Effector memory CD4-positive, alpha-beta T cell (primary cell): ENCODE measurements around the gene DLX6.

Experiments
- DNase-seq, 3 donors: peaks; one replicate each; pipeline ENCODE4 v3.0.0-alpha.2; 2020
- H3K27ac ChIP-seq: 2 replicates; pipeline ENCODE4 v1.7.0; 2013; ENCODE audit warnings: mild to moderate bottlenecking, low read length, moderate library complexity; ENCODE audit not compliant: insufficient read depth, poor library complexity, severe bottlenecking
- H3K27me3 ChIP-seq: replicated peaks from 2 replicates; pipeline ENCODE4 v1.7.0; 2013; ENCODE audit warnings: mild to moderate bottlenecking, low read length; ENCODE audit not compliant: insufficient read depth, control insufficient read depth, poor library complexity, severe bottlenecking
- H3K36me3 ChIP-seq: 2 replicates; pipeline ENCODE4 v1.7.0; 2013; ENCODE audit warnings: mild to moderate bottlenecking, low read length, moderate library complexity; ENCODE audit not compliant: control insufficient read depth, insufficient read depth
- H3K4me1 ChIP-seq: 2 replicates; pipeline ENCODE4 v1.7.0; 2013; ENCODE audit warnings: low read length, mild to moderate bottlenecking; ENCODE audit not compliant: control insufficient read depth, insufficient read depth, poor library complexity, severe bottlenecking
- H3K4me3 ChIP-seq: 2 replicates; pipeline ENCODE4 v1.7.0; 2013; ENCODE audit warnings: low read length, low read depth, mild to moderate bottlenecking; ENCODE audit not compliant: insufficient read depth, poor library complexity, severe bottlenecking
- H3K9me3 ChIP-seq: 2 replicates; pipeline ENCODE4 v1.7.0; 2013; ENCODE audit warnings: mild to moderate bottlenecking, low read length, moderate library complexity; ENCODE audit not compliant: control insufficient read depth

DLX6 gene

DNA sequence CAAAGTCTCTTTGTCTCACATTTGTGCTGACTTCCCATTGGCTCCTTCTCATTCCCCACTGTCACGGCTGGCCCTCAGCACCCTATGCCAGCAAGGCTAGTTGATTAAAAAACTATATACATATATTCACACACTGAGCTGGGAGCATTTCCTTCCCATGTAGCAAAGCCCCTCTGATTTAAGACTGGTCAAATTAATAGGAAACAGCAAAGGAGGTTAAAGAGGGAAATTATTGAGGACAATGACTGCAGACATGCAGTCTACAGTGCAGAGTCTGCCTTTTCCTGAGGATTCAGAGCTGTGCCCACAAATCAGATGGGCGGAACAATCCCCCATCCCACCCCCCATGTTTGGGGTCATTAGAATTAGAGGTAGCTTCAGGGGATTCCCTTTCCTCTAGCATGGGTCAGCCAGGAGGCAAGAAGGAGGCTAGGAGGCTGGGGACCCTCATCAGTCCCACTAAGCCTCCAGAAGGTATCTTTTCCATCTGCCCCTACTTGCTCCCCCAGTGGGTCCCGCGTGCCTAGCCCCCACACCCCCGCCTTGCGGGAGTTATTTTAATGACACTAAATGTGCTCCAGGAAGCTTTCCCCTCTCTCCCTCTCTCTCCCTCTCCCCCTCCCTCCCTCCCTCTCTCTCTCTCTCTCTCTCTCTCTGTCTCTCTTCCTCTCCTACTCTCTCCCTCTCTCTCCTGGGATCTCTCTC is 9.8 kb upstream of the DLX6 start:
- peaks cover 39% of the 10 kb centered on the region for H3K27me3 ChIP-seq
- DNase-seq = no peak
- H3K9me3 ChIP-seq = no peaks in the 10 kb centered on the region
- no peak overlapping the region for H3K27ac ChIP-seq
- no peaks in the 10 kb centered on the region for H3K36me3 ChIP-seq
- no peaks in the 10 kb centered on the region for H3K4me1 ChIP-seq
- no peak overlapping the region for H3K4me3 ChIP-seq

DNA sequence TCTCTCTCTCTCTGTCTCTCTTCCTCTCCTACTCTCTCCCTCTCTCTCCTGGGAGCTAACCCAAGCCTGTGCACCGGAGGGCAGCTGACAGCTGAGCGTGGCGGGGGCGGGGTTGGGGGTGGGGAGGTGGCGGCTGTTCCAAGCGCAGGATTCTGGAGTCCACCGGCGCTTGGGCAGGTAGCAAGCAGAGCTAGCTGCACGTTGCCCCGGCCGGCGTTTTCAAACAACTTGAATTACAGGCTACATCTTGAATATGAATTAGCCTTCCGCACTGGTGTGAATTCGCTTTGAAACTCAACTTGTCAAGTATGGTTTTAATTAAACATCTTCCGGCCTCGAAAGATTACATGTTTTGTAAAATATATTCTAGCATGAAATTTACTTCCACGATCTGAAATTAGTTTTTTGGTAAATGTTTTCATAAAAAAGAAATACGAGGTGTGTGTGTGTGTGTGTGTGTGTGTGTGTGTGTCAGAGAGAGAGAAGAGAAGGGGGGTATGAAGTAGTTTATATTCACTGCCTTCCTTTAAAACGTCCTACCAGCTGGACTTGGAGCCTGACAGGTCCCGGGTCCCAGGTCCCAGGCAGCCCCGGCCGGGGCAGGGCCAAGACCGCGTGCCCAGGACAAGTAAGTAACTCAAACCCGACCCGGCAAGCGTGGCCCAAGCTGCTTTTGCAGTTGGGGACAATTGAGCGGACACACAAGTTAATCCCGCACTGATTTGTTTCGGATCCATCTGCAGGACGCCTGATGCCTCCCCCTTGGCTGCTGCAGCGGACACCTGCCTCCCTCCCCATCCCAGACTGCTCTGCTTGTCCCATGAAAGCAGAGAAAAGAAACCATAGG is 9.0 kb upstream of the DLX6 start:
- no peaks in the 10 kb centered on the region for H3K9me3 ChIP-seq
- H3K4me1 ChIP-seq = no peaks in the 10 kb centered on the region
- no peak for DNase-seq
- no peak overlapping the region for H3K27ac ChIP-seq
- no peak overlapping the region for H3K4me3 ChIP-seq
- H3K27me3 ChIP-seq = peaks cover 44% of the 10 kb centered on the region
- H3K36me3 ChIP-seq = no peaks in the 10 kb centered on the region

DNA sequence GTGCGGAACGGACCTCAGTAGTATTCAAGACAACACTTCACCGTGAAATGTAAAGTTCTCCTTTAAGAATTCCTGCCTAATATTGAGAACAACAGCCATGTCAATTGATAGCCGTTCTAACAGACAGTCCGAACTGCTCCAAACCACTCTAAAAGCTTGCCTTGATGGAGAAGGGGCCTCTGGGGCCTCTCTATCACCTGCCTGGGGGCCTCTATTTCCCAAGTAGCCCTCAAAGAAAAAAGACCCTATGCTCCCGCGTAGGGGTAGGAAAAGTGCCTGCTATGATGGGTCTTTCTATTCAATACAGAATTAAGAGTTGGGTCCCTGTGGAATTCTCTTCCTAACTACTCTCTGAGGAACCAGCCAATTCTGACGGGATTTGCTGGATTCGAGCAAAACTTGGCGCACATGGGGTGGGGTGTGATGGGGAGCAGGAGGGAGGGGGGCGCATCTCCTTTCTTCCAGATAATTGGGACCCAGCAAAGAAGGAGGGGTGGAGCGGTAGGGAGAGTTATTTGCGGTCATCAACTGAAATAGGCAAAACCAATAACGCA is 8.3 kb upstream of the DLX6 start:
- H3K27me3 ChIP-seq = peaks cover 50% of the 10 kb centered on the region
- no peak for DNase-seq
- H3K4me1 ChIP-seq = no peaks in the 10 kb centered on the region
- H3K27ac ChIP-seq = no peak overlapping the region
- H3K36me3 ChIP-seq = no peaks in the 10 kb centered on the region
- no peak overlapping the region for H3K4me3 ChIP-seq
- no peaks in the 10 kb centered on the region for H3K9me3 ChIP-seq

DNA sequence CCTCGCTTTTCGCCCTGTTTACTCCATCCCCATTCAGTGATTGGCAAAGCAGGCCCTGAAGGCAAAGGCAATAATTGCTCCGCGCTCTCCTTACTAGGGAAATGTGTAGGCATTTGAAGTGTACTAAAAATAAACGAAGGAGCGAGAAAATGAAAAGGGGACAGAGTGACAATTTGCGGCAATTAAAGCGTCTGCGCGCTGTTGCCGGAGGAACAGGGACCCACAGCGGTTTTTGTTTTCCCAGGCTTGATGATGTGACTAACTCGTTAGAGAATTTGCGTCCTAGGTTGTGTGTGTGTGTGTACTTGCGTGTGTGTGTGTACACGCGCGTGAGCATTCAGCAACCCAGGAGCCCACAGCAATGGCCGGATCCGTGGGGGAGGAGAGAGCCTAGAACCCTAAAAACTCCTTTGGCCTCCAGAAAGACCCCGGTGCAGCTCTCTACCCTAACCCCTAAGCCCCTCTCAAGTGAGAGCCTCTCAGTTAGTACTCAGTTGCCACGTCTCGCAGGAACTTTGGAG is 7.8 kb upstream of the DLX6 start:
- no peak for DNase-seq
- H3K27me3 ChIP-seq = peaks cover 53% of the 10 kb centered on the region
- no peak overlapping the region for H3K4me3 ChIP-seq
- H3K9me3 ChIP-seq = no peaks in the 10 kb centered on the region
- no peaks in the 10 kb centered on the region for H3K36me3 ChIP-seq
- H3K4me1 ChIP-seq = no peaks in the 10 kb centered on the region
- no peak overlapping the region for H3K27ac ChIP-seq

DNA sequence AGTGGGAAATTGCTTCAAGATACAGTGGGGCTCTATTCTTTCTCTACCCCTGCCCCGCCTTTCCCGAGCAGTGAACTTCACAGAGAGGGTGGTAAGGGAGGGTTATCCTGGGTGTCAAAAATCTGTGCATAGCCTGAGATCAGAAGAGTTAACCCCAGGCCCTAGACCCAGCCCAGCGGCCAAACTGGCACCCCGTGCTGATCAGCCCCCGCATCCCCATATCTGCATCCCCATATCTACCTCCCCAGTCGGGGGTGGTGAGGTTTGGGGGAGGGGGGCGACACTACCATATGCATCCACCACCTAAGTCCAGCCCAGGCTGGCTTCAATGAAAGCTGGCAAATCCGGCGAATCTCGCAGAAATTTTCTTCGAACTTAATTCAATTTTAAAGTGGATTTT is 7.0 kb upstream of the DLX6 start:
- no peaks in the 10 kb centered on the region for H3K9me3 ChIP-seq

DNA sequence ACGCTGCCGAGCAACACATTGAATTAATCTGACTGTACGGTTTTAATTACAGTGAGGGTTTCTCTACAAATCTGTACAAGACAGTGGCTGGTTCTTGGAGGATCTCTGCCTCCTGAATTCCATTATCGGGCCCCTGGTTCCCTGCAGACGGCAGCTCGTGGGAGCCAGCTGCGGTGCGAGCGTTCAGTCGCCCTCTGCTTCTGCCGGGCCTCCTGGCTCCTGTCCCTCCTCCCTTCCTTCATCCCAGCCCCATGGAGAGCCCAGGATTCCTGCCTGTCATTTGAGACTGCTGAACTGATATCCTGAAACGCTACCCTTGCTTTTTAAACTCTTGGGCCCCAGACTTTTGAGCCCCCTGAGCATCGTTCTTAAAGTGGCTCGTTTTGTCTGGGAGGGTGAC is 6.6 kb upstream of the DLX6 start:
- Histone ChIP-seq H3K4me1 (no peaks in the 10 kb centered on the region), H3K9me3 (no peaks in the 10 kb centered on the region), H3K27ac (no peak overlapping the region), H3K36me3 (no peaks in the 10 kb centered on the region), H3K27me3 (peaks cover 57% of the 10 kb centered on the region), H3K4me3 (no peak overlapping the region)
- DNase-seq = no peak

More for the DNA sequence above, 7.0 kb upstream of the DLX6 start:
- no peak overlapping the region for H3K4me3 ChIP-seq
- H3K27me3 ChIP-seq = peaks cover 52% of the 10 kb centered on the region
- no peak overlapping the region for H3K27ac ChIP-seq
- H3K4me1 ChIP-seq = no peaks in the 10 kb centered on the region
- no peaks in the 10 kb centered on the region for H3K36me3 ChIP-seq
- no peak for DNase-seq

DNA sequence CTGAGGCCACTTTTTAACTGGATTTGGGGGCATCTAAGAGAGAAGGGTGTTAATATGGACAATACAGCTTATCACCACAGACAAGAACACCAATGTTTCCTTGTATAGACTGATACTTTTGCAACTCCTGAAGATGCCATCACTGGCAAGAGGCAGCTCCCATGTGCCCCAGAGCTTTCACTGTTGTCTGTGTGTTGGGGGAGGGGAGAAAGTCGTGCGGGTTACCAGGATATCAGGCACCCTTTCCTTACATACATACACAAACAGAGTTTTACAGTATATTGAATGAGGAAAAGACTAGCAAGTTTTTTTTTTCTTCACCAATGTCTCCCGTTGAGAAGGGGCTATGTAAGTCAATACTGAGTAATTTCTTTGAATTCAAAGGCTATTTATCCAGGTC is 4.1 kb upstream of the DLX6 start:
- Histone ChIP-seq H3K36me3 (no peaks in the 10 kb centered on the region), H3K9me3 (no peaks in the 10 kb centered on the region), H3K4me1 (peaks cover 12% of the 10 kb centered on the region), H3K27me3 (peaks cover 65% of the 10 kb centered on the region), H3K4me3 (no peak overlapping the region), H3K27ac (no peak overlapping the region)
- DNase-seq = no peak

DNA sequence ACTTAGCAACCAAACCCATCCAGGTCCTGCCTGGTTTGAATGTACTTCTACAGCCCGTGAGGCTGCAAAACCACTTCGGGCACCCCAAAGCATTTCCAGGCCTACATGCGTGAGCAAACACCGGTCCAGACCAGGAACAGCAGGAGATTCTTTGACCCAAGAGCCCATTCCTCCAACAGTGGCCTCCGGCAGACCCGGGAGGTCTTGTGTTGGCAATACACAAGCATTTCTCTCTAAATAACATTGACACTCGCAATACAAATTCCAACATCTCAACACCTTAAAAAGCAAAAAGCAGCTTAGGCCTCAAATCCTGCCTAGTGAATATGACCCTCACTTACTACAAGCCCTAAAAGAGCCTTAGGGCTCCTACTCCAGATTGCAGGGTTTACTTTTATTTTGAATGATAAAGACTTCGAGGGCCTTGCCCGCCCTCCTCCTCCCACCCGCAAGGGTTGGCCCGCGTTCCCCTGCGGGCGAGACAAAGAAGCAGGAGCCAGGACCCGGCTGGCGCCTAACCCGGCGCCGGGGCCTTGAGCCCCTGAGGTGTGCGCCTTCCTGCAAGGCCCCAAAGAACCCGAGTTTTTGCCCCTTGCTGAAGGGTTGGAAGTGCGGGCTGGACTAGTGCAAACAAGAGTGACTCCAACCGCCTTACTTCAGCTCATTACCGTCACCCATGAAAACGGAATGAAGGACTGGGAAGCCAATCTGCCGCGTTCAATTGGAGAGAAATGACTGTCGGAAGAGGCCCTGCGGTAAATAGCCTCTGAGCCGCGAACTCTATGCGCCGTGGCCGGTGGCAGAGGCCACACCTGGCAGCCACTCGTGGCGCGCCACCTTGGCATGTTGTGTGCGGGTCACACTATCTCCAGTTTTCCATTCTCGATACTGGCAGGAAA is 3.4 kb upstream of the DLX6 start:
- Histone ChIP-seq H3K4me1 (peaks cover 17% of the 10 kb centered on the region), H3K9me3 (no peaks in the 10 kb centered on the region), H3K4me3 (no peak overlapping the region), H3K36me3 (no peaks in the 10 kb centered on the region), H3K27me3 (peaks cover 60% of the 10 kb centered on the region), H3K27ac (no peak overlapping the region)
- no peak for DNase-seq

DNA sequence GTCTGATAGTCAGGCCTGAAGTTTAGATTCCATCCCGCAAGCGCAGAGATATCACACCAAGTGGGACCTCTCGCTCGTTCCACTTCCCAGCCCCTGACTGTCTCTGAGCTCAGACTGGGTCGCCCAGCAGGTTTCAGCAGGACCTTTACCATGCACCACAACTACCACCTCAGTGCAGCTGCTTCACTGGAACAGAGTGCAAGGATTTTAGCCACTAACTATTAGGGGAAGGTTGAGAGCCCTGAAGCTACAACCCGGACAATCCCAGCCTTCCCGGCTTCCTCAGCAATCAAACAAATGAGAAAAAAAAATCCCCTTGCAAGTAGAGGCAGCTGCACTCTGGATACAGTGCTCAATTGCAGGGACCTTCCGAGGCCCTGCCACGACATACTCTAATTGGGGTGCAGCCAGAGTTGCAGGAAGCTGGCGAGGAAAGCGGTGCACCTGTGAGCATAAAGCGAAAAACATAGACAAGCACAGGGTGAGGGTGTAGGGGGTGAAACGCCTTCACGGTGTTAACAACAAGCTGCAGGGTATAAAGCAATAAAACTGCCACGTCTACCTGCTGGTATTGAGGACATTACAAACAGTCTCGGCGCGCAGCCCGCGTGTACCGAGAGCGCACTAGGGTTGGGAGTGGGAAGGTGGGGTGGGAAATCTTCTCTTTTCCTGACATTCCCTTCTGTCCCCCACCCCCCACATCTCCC is 2.6 kb upstream of the DLX6 start:
- Histone ChIP-seq H3K4me3 (no peak overlapping the region), H3K36me3 (no peaks in the 10 kb centered on the region), H3K27me3 (peaks cover 58% of the 10 kb centered on the region), H3K27ac (no peak overlapping the region), H3K9me3 (no peaks in the 10 kb centered on the region), H3K4me1 (peaks cover 20% of the 10 kb centered on the region)
- no peak for DNase-seq
